Osteocyte (in vitro differentiated cells): Measurements from ENCODE around the gene DLG2. TPM values are rescaled to one million over a fixed set of nuclear protein-coding genes. Genes with fewer than 3 reads are reported as not detected.
"Not testable (repeated sequence)": the region's sequence is repeated elsewhere in the genome, so short reads cannot be mapped to it uniquely, and the experiment has no call there.

ENCODE experiments used
- DNase-seq: peaks from one replicate; pipeline ENCODE4 v3.0.0; 2021; ENCODE audit warnings: mixed read lengths; ENCODE audit not compliant: unreplicated experiment; ENCODE audit errors: extremely low spot score
- H3K27ac Mint-ChIP-seq: one replicate; pipeline ENCODE4 v1.8.0; 2021; ENCODE audit warnings: mild to moderate bottlenecking, mixed read lengths; ENCODE audit not compliant: unreplicated experiment
- H3K27me3 Mint-ChIP-seq: one replicate; pipeline ENCODE4 v1.8.0; 2021; ENCODE audit warnings: mixed read lengths; ENCODE audit not compliant: unreplicated experiment
- H3K36me3 Mint-ChIP-seq: one replicate; pipeline ENCODE4 v1.8.0; 2021; ENCODE audit warnings: mixed read lengths; ENCODE audit not compliant: unreplicated experiment
- H3K4me1 Mint-ChIP-seq: one replicate; pipeline ENCODE4 v1.8.0; 2021; ENCODE audit warnings: mixed read lengths; ENCODE audit not compliant: unreplicated experiment
- H3K4me3 Mint-ChIP-seq: one replicate; pipeline ENCODE4 v1.8.0; 2021; ENCODE audit warnings: mild to moderate bottlenecking, moderate library complexity, mixed read lengths; ENCODE audit not compliant: unreplicated experiment
- H3K9me3 Mint-ChIP-seq: one replicate; pipeline ENCODE4 v1.8.0; 2021; ENCODE audit warnings: mixed read lengths; ENCODE audit not compliant: unreplicated experiment
- CTCF ChIP-seq: fragments of 200-600 bp; sonication (generic); IDR thresholded peaks from 2 replicates; pipeline ENCODE4 v1.5.0; 2021; ENCODE audit warnings: antibody characterized with exemption, mild to moderate bottlenecking, moderate library complexity
- total RNA-seq: library from RNA; stranded (reverse); gene quantifications from 2 replicates; pipeline ENCODE4 v1.2.1, GENCODE V29; 2021

The DLG2 gene
- total RNA-seq, 1 donor from 2014 or later: 2.1 TPM

- H3K4me3 Mint-ChIP-seq: no peak overlapping the region
- DNase-seq: no peak
- no peak for TF ChIP-seq CTCF
- H3K36me3 Mint-ChIP-seq: no peaks in the 10 kb centered on the region
- no peak overlapping the region for H3K27ac Mint-ChIP-seq
- no peaks in the 10 kb centered on the region for H3K9me3 Mint-ChIP-seq
- peaks cover 1% of the 10 kb centered on the region for H3K27me3 Mint-ChIP-seq
- no peaks in the 10 kb centered on the region for H3K4me1 Mint-ChIP-seq
These were observed 331.4 kb downstream of the DLG2 start for GRCh38 chr11:85295694-85296271.

- no peak for DNase-seq
- Mint-ChIP-seq H3K27ac (no peak overlapping the region), H3K36me3 (no peaks in the 10 kb centered on the region), H3K9me3 (no peaks in the 10 kb centered on the region), H3K4me3 (no peak overlapping the region), H3K27me3 (no peaks in the 10 kb centered on the region), H3K4me1 (no peaks in the 10 kb centered on the region)
- TF ChIP-seq CTCF: no peak
These were observed 345.6 kb downstream of the DLG2 start for GRCh38 chr11:85281550-85281949.

DNA sequence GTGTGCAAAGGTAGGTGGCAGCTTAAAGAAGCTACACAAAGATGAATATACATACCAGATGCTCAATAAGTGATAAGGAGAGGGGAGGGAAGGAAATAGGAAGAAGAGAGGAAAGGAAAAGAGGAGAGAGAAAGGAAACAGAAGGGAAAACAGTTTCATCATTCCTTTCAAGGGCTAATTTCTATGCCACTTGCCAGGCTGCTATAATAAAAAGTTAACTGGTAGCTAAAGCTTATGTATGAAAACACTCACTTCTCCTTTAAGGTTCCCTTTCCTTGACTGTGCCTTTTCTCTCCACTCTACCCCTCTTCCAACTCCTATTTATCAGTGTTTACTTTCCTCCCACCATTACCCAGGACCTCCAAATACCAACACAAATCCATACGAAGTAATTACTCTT is 347.9 kb downstream of the DLG2 start:
- no peaks in the 10 kb centered on the region for H3K27me3 Mint-ChIP-seq
- DNase-seq: no peak
- no peak overlapping the region for H3K4me3 Mint-ChIP-seq
- H3K9me3 Mint-ChIP-seq: no peaks in the 10 kb centered on the region
- H3K4me1 Mint-ChIP-seq: no peaks in the 10 kb centered on the region
- no peak overlapping the region for H3K27ac Mint-ChIP-seq
- H3K36me3 Mint-ChIP-seq: no peaks in the 10 kb centered on the region
- no peak for TF ChIP-seq CTCF

DNA sequence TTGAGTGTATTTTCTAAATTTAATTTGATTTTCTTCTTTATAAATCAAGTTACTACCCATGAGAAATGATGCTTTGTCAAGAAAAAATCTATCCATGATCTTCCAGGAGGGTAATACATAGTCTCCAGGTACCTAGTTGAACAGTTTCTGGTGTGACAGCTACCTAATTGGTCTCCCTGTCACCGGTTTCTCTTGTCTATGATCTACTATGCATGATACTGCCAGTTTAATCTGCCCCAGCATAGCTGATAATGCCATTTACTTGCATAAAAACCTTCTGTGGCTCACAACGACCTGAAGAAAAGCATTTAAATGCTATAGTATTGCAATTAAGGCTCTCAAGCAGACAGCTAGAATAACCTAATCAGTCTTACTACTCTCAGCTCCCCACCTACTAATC is 349.5 kb downstream of the DLG2 start:
- Mint-ChIP-seq H3K36me3 (no peaks in the 10 kb centered on the region), H3K9me3 (no peaks in the 10 kb centered on the region), H3K27ac (no peak overlapping the region), H3K27me3 (no peaks in the 10 kb centered on the region), H3K4me3 (no peak overlapping the region), H3K4me1 (no peaks in the 10 kb centered on the region)
- TF ChIP-seq CTCF: no peak
- DNase-seq: no peak

- Mint-ChIP-seq H3K9me3 (peaks cover 6% of the 10 kb centered on the region), H3K4me1 (no peaks in the 10 kb centered on the region), H3K27ac (no peak overlapping the region), H3K36me3 (no peaks in the 10 kb centered on the region), H3K4me3 (no peak overlapping the region), H3K27me3 (no peaks in the 10 kb centered on the region)
- TF ChIP-seq CTCF: no peak
- no peak for DNase-seq
These were observed 350.8 kb downstream of the DLG2 start for GRCh38 chr11:85276332-85276731.

DNA sequence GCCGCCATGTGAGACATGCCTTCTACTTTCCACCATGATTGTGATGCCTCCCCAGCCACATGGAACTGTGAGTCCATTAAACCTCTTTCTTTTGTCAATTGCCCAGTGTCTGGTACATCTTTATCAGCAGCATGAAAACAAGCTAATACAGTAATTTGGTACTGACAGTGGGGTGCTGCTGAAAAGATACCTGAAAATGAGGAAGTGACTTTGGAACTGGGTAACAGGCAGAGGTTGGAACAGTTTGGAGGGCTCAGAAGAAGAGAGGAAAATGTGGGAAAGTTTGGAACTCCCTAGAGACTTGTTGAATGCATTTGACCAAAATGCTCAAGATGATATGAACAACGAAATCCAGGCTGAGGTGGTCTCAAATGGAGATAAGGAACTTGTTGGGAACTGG is 356.8 kb downstream of the DLG2 start:
- not testable (repeated sequence) for H3K4me3 Mint-ChIP-seq, DNase-seq, H3K27me3 Mint-ChIP-seq, H3K36me3 Mint-ChIP-seq, H3K27ac Mint-ChIP-seq, H3K4me1 Mint-ChIP-seq, H3K9me3 Mint-ChIP-seq
